GM10266 (cell line): ENCODE measurements around the gene MS4A15.

Source experiments
- DNase-seq: peaks from one replicate; pipeline ENCODE4 v3.0.0; 2012; ENCODE audit errors: extremely low spot score
- TF ChIP-seq, protein P1 (sequence below): IDR thresholded peaks from 2 replicates; pipeline ENCODE4 v1.5.1; 2012; ENCODE audit warnings: mild to moderate bottlenecking, low read depth; ENCODE audit not compliant: control insufficient read depth, insufficient read depth; ENCODE audit errors: missing control alignments

The MS4A15 gene

GRCh38 chr11:60762851-60763691 is 6.4 kb downstream of the MS4A15 start:
- peak; percentile 79 for DNase-seq
- TF ChIP-seq, protein P1, sequence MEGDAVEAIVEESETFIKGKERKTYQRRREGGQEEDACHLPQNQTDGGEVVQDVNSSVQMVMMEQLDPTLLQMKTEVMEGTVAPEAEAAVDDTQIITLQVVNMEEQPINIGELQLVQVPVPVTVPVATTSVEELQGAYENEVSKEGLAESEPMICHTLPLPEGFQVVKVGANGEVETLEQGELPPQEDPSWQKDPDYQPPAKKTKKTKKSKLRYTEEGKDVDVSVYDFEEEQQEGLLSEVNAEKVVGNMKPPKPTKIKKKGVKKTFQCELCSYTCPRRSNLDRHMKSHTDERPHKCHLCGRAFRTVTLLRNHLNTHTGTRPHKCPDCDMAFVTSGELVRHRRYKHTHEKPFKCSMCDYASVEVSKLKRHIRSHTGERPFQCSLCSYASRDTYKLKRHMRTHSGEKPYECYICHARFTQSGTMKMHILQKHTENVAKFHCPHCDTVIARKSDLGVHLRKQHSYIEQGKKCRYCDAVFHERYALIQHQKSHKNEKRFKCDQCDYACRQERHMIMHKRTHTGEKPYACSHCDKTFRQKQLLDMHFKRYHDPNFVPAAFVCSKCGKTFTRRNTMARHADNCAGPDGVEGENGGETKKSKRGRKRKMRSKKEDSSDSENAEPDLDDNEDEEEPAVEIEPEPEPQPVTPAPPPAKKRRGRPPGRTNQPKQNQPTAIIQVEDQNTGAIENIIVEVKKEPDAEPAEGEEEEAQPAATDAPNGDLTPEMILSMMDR, result peak; percentile 48

GRCh38 chr11:60763692-60764369 is 7.2 kb downstream of the MS4A15 start:
- TF ChIP-seq, protein P1, result no peak
- DNase-seq, result peak; percentile 46

DNA sequence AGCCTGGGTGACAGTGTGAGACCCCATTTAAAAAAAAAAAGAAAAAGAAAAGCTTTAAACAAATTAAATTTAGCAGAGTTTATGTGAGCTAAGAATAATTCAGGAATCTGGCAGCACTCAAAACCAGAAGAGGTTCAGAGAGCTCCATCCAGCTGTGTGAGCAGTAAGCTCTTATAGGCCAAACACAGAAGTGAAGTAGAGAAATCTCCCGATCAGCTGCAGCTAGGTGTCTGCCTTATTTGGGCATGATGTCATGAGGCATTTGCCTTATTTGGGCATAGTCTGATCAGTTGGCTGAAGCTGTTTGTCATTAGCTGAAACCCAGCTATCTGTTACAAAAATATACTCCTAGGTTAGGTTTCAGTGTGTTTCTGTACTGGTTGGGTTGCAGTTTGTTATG is 8.2 kb downstream of the MS4A15 start:
- DNase-seq, result peak; percentile 73
- TF ChIP-seq, protein P1, result no peak

- DNase-seq, result peak; percentile 38
- TF ChIP-seq, protein P1, result no peak
These were observed 8.7 kb downstream of the MS4A15 start for GRCh38 chr11:60765355-60765754.

GRCh38 chr11:60766547-60766946 is 9.9 kb downstream of the MS4A15 start:
- TF ChIP-seq, protein P1, result no peak
- DNase-seq, result no peak

- DNase-seq, result no peak
These were observed 10.7 kb downstream of the MS4A15 start for GRCh38 chr11:60767388-60767811.

More at GRCh38 chr11:60767388-60767811, 10.7 kb downstream of the MS4A15 start:
- TF ChIP-seq, protein P1, result no peak
